Left renal pelvis (tissue), 4 donors: ENCODE results near the gene TMEM95. TPM values are rescaled to one million over a fixed set of nuclear protein-coding genes. Genes with fewer than 3 reads are reported as not detected.
"Not testable (repeated sequence)": the region's sequence is repeated elsewhere in the genome, so short reads cannot be mapped to it uniquely, and the experiment has no call there.

Experiments
- DNase-seq, 4 donors: peaks; one replicate each; pipeline ENCODE4 v3.0.0-alpha.2; 2013; ENCODE audit warnings: low read depth in 4 of 4, low spot score in 3 of 4
- polyA plus RNA-seq, 4 donors: library from polyadenylated mRNA; unstranded; fragments of 120-200 nt; gene quantifications; one replicate each; pipeline ENCODE4 v1.2.1, GENCODE V29; 2013; ENCODE audit not compliant: insufficient read length in 4 of 4

Gene TMEM95
- polyA plus RNA-seq, 4 donors = not detected

DNA sequence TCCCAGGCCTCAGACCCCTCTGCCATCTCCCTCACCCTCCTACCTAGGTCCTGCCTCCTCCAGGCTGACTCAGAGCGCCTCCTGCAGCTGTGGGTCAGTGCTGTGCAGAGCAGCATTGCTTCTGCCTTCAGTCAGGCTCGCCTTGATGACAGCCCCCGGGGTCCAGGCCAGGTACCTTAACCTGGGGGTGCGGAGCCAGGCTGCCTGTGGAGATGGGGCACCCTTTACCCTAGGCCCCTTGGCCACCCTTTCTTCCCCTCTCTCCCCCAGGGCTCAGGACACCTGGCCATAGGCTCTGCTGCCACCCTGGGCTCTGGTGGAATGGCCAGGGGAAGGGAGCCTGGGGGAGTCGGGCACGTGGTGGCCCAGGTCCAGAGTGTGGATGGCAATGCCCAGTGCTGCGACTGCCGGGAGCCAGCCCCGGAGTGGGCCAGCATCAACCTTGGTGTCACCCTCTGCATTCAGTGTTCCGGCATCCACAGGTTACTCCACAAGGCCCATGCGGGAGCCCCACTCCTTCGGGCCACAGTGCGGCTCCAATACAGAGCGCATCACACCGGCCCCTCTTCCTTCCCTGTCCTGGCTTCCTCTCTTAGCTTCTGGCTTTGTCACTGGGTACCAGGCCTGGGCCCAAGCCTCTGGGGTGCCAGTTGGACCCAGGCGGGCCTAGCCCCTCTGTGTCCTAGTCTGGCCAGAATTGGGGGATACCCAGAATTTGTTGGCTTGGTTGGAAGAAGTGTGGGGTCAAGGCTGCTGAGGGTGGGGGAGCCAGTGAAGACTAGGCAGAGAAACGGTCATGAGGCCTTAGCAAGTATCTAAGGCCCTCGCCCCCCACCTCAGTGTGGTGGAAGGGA, 8.0 kb upstream of the TMEM95 start:
- no peak for DNase-seq

DNA sequence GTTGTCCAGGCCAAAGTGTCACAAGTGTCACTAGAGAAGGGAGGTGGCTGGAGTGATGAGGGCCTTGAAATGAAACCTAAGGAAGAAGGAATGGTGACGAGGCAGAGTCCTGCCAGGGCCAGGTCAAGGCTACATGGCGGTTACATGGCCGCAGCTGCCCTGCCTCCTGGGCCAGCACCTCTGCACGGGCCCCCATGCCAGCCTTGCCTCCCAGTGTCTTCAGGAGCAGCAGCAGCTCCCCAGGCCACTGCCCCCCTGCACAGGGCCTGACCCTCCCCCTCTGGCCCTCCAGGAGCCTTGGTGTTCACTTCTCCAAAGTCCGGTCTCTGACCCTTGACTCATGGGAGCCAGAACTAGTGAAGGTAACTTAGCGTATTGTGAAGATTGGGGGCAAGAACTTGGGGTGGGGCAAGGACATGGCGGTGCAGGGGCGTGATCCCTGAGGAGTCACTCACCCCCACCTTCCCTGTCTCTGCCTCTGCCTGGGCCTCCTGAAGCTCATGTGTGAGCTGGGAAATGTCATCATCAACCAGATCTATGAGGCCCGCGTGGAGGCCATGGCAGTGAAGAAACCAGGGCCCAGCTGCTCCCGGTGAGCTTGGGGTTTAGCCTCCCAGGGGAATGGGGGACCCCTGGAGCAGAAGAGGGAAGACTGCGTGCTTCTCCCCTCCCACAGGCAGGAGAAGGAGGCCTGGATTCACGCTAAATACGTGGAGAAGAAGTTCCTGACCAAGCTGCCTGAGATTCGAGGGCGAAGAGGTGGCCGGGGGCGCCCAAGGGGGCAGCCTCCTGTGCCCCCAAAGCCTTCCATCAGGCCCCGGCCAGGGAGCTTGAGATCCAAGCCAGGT, 7.1 kb upstream of the TMEM95 start:
- no peak for DNase-seq

DNA sequence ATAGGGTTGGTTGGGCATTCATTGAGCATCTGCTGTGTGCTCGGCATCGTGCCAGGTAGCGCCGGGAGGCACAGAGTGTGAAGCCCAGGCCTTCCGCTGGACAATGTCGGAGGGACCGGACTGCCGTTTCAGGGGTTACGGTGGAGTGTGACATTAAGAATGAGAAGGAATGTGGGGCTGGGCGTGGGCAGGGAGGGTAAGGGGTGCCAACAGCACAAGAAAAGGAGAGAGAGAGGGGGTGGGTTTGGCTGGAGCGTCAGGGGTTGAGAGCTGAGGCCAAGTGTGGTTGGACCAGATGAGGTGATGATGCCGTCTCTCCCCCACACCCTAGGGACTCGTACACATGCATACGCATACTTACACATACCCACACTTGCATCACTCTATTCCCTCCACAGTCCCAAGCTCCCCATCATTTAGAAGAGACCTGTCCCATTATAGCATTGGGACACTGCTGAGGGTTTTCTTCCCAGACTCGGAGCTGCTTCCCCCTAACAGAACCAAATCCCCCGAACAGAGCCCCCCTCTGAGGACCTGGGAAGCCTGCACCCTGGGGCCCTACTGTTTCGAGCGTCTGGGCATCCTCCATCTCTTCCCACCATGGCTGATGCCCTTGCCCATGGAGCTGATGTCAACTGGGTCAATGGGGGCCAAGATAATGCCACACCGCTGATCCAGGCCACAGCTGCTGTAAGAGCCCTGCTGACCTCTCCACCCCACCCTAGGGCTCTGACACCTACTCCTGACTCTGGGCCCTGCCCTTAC, 6.3 kb upstream of the TMEM95 start:
- DNase-seq = no peak

DNA sequence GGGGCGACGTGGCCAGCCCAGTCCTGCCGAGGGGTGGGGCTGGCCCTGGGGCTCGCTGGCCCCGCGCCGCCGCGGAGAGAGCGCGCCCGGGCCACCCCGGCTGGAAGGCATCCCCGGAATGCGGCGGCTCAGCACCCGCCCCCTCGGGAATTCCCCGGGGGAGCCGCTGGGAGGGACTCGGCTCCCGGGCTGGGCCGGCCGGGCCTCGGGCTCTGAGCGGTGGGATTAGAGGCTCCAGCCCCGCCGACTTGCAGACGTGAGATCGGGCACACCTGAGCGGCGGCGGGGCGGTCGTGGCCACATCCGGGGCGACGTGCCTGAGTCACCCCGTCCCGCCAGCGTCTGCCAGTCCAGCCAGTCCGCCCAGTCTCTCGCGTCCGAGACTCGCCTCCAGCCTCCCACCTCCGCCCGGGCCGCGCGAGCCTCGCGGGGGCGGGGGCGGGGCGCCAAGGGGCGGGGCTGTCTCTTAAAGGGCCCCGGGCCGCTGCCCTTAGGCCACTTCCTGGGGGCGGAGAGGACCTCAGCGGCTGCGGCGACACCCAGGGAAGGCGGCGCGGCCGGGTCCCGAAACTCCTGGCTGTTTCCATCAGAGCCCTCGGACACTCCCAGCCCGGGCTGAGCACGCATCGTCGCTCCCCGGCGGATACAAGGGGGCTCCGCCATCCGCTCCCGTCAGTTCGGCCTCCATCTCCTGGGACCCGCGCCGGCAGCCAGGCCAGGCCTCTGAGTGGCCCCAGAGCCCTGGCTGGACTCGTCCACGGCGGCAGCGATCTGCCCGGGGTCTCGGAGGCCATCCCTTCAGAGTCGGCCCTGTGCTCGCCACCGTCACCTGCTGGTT, 3.1 kb upstream of the TMEM95 start, which contains the start of gene KCTD11:
Gene KCTD11 (plus strand): TSS at position 498 of the 838 bp plus-strand sequence.
- peak in 2 of 4 donors; percentile 75 to 78 for DNase-seq

DNA sequence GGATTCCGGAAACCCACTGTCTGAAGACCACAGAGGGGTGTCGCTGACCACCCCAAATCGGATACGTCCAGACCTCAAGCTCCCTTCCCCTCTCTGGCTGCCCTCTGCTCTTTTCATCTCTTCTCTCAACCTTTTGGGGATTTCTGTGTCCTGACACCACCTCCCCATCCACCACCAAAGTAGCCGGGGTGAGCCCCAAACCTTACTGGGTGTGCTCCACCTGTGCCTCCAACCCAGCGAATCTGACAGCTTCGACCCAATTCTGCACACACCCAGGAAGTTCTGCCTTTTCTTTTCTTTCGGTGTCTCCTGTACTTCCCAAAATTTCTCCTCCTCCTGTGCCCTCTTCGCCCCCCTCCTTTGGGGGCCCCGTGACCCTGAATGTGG, 2.5 kb upstream of the TMEM95 start:
- no peak for DNase-seq

DNA sequence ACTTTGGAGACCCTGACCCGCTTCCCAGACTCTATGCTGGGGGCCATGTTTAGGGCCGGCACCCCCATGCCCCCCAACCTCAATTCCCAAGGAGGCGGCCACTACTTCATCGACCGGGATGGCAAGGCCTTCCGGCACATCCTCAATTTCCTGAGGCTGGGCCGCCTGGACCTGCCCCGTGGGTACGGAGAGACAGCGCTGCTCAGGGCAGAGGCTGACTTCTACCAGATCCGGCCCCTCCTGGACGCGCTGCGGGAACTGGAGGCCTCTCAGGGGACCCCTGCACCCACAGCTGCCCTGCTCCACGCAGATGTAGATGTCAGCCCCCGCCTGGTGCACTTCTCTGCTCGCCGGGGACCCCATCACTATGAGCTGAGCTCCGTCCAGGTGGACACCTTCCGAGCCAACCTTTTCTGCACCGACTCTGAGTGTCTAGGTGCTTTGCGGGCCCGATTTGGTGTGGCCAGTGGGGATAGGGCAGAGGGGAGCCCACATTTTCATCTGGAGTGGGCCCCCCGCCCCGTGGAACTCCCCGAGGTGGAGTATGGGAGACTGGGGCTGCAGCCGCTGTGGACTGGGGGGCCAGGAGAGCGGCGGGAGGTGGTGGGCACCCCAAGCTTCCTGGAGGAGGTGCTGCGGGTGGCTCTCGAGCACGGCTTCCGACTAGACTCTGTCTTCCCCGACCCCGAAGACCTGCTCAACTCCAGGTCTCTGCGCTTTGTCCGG, 1.9 kb upstream of the TMEM95 start:
- no peak for DNase-seq

DNA sequence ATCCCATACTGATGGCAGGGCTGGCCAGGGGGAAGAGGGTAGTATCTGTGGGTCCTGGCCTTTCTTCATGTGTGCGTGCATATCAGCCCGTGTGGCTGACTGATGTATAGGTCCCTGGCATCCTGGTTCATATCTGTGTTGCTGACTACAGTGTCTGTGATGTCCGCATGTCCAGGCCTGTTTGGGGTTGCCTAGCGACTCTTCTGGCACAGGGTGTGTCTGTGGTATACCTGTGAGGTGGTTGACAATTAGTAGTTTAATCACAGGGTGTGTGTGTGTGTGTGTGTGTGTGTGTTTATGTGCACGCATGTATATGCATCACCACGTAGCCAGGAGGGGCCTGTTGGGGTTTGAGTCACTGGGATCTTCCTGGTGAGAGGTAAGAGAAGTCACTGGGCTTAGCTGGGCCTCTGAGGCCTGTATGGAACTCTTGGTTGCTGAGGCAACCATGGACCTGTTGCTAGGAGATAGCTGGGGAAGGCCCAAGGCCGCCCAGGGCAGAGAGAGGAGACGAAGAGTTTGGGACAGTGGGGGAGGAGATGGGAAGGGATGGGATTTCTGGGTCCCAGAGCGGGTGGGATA, 603 bp upstream of the TMEM95 start:
- no peak for DNase-seq

DNA sequence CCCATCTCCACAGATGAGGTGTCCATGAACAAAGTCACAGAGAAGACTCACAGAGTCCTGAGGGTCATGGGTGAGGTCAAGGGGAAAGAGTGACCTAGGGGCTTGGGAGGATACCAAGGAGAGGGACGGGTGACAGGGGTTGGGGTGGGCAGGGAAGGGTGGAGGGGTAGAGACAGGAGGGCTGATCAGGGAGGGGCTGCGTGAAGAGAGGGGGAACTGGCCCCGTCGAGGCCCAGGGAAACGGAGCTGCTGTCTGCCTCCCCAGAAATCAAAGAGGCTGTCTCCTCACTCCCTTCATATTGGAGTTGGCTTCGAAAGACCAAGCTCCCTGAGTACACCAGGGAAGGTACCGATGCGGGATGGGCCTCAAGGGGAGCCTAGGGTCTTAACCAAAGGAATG, 617 bp downstream of the TMEM95 start:
- DNase-seq = no peak

DNA sequence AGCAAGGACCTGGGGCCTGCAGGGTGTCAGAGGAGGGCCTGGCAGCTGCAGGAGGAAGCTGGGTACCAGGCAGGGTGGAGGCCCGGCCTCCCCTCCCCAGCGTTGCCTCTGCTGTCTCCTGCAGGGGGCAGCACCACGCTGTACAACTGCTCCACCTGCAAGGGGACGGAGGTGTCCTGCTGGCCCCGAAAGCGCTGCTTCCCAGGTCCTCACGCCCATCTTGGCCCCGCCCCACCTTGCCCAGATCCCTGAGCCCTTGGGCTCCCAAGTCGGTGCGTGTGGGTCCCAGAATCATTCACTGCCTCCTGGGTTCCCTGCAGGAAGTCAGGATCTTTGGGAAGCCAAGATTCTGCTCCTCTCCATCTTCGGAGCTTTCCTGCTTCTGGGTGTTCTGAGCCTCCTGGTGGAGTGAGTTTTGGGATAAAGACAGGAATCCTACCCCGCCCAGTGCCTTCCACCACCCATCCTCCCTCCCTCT, 1.2 kb downstream of the TMEM95 start:
- DNase-seq = peak in 2 of 4 donors; percentile 53

DNA sequence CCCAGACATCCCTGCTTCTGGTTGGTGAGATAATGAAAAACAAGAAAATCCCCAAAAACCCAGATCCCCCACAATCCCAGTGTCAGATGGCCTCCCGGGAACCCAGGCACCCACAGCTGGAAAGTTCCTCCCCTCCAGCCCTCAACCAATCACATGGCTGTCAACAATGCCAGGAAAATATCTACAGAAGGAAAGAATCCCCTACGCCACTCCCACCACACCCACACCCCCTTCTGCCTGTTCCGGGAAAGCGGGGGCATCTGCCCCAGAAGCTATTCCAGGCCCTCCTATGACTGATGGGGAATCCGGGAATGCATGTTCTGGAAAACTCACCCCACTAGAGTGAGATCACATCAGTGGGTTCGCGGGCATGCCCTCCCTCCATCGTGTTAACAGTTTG, 1.8 kb downstream of the TMEM95 start:
- no peak for DNase-seq

DNA sequence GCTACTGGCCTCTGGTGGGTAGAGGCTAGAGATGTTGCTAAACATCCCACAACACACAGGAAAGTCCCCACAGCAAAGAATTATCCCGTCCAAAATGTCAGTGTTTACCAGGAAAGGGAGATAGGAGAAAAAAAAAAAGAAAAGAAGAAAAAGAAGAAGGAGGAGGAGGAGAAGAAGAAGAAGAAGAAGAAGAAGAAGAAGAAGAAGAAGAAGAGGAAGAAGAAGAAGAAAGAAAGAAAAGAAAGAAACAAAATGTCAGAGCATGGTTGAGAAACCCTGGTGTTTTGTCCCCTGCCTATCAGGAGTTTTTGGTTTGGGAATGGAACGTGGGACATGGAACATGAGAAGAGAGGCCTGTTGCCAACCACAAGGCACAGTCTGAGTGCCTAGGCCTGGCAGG, 2.4 kb downstream of the TMEM95 start:
- DNase-seq = no peak

DNA sequence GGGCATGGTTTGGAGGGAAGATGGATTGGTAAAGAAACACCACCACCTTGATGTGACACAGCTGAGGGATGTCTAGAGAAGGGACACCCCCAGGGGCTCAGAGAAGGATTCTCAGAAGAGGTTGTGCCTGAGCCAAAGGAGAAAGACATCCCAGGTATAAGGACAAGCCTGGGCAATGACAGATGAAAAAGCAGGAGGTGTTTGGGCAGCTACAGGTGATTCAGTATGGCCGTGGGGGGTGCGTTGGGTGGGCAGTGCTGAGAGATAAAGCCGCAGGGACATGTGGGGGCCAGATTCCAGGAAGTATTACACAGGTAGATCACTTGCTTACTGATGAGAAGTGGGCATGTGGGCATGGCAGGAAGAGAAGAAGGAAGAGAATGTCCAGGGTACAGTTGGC, 7.0 kb downstream of the TMEM95 start:
- DNase-seq = no peak

DNA sequence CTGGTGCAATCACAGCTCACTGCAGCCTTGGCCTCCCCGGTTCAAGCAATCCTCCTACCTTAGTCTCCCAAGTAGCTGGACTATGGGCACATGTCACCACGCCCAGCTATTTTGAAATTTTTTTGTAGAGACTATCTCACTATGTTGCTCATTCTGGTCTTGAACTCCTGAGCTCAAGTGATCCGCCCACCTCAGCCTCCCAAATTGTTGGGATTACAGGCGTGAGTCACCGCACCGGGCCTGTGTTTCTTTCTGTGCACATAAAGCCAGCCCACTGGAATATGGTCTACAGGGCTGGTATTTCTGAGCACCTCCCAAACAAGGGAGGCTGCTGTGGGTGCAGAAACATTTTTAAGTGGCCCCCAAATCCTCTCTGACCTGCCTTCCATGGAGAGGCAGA, 8.4 kb downstream of the TMEM95 start:
- no peak for DNase-seq

DNA sequence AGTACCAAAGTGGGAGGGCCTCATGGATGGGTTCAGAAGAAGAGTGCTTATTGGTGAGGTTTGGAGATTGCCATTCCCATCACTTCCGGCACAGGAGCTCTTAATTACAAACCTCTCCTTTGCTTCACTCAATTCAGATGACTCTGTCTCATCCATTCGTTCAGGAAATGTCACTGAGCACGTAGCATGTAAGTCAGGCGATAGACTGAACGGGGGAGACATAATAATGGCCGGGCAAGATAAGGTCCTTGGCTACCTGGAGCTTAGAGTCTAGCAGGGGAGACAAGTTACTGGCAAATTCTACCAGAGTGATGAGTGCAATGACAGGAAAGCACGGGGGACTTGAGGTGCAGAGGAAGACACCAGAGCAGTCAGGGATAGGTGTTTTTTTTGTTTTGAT, 11.0 kb downstream of the TMEM95 start:
- DNase-seq = not testable (repeated sequence)

DNA sequence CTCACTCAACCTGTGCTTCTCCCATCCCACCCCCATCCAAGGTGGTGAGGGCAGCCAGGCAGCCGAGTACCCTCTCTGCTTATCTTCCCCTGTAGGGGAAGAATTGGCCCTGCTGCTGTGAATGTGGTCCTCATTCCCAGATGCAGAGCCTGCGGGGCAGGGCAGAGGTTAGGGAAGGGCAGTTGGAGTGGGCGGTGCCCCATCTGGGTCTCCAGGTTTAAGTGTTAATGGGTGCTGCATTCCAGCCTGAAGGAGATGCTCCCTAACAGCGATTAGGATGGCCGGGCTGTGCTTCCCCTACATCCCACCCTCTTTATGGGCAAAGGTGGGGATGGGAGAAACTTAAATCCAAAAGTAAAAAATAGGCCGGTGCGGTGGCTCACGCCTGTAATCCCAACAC, 12.1 kb downstream of the TMEM95 start:
- DNase-seq = no peak

DNA sequence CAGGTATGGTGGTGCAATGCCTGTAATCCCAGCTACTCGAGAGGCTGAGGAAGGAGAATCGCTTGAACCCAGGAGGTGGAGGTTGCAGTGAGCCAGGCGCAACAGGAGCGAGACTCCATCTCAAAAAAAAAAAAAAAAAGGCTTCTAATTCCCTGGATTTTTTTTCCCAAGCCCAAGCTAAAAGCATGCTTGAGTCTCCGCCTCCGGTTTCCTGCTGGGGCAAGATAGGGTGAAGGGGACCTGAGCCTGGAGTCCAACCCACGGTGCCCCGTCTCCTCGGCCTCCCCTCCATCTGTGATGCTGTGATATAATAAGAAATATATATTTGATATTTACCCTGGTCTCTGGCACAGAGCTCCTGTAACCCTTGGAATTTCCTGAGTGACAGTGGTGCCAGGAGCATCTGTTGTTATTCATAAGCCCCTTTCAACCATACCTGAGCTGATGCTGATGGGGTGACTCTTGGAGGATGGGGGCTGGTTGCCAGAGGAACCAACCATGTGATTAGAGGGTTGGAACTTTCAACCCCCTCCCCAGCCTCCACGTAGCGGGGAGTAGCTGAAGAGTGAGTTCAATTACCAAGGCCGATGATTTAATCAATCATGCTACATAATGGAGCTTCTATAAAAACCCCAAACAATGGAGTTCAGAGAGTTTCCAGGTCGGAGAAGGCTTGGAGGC, 13.1 kb downstream of the TMEM95 start:
- no peak for DNase-seq

DNA sequence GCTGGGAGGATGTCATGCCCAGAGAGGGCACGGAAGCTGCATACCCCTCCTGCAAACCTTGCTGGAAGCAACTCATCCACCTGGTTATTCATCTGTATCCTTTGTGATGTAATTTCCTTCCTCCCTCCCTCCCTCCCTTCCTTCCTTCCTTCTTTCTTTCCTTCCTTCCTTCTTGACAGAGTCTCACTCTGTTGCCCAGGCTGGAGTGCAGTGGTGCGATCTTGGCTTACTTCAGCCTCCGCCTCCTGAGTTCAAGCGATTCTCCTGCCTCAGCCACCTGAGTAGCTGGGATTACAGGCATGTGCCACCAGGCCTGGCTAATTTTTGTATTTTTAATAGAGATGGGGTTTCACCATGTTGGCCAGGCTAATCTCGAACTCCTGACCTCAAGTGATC, 13.6 kb downstream of the TMEM95 start:
- DNase-seq = not testable (repeated sequence)

DNA sequence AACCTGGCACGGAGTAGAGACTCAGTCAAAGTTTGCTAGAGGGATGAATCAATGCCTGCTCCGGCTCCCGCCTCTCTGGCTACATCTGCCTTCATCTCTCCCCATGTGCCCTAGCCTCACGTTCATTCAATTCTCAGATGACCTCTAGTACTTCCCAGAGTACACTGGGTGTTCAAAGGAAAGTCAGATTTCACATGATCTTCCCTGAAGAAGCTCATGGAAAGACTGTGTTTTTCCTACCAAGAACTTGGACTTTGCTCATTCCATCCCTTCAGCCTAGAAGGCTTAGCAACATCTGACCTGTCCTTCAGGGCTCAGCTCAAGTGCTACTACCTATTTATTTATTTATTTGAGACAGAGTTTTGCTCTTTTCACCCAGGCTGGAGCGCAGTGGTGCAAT, 14.9 kb downstream of the TMEM95 start:
- DNase-seq = no peak
